A549 (cell line): Measurements from ENCODE around the gene TRIM24.

Experiments used
- CBX8 ChIP-seq: fragments of 200-600 bp; sonication (generic); IDR thresholded peaks from 2 replicates; pipeline ENCODE4 v1.6.1; 2016
- CTCF ChIP-seq: fragments of >200 bp; sonication (Bioruptor Twin); formaldehyde crosslinking; IDR thresholded peaks from 3 replicates; pipeline ENCODE4 v1.5.1; 2016
- FOSL2 ChIP-seq, 2 experiments: fragments of 450-650 bp in 1 of 2; fragments of >200 bp in 1 of 2; sonication (Bioruptor Twin) in 1 of 2; formaldehyde crosslinking; IDR thresholded peaks; 2 replicates each; pipeline versions ENCODE4 v1.5.0 to v1.6.1; 2016 to 2020; ENCODE audit warnings: mild to moderate bottlenecking in 1 of 2, moderate library complexity in 1 of 2
- MAFK ChIP-seq: fragments of 450-650 bp; IDR thresholded peaks from 2 replicates; pipeline ENCODE4 v1.6.1; 2014; ENCODE audit not compliant: partially characterized antibody
- POLR2A ChIP-seq: IDR thresholded peaks from 2 replicates; pipeline ENCODE4 v1.6.1; 2012; ENCODE audit warnings: mild to moderate bottlenecking, low read length
- RAD21 ChIP-seq, 2 experiments: fragments of >200 bp in 1 of 2; sonication (Bioruptor Twin) in 1 of 2; formaldehyde crosslinking in 1 of 2; IDR thresholded peaks in 1 of 2; conservative IDR thresholded peaks in 1 of 2; 2 replicates in 1 of 2; 3 replicates in 1 of 2; pipeline ENCODE4 v1.6.1; 2012 to 2018; ENCODE audit warnings: inconsistent platforms in 1 of 2
- REST ChIP-seq: fragments of 200-600 bp; sonication (generic); IDR thresholded peaks from 2 replicates; pipeline ENCODE4 v1.6.1; 2016; ENCODE audit warnings: antibody characterized with exemption, mild to moderate bottlenecking, moderate library complexity
- SMC3 ChIP-seq: fragments of >200 bp; sonication (Bioruptor Twin); formaldehyde crosslinking; IDR thresholded peaks from 3 replicates; pipeline ENCODE4 v1.6.1; 2018; ENCODE audit warnings: inconsistent platforms
- SREBF2 ChIP-seq: fragments of 450-650 bp; IDR thresholded peaks from 2 replicates; pipeline ENCODE4 v1.6.1; 2014; ENCODE audit warnings: mild to moderate bottlenecking, moderate library complexity
- ZC3H11A ChIP-seq: fragments of 450-650 bp; IDR thresholded peaks from 2 replicates; pipeline ENCODE4 v1.6.1; 2014; ENCODE audit warnings: antibody characterized with exemption, mild to moderate bottlenecking

GRCh38 chr7:138429577-138430250, 30.3 kb upstream of the TRIM24 start:
- TF ChIP-seq SMC3 (no peak), CTCF (no peak), REST (no peak), CBX8 (no peak), ZC3H11A (no peak), RAD21 (conservative IDR thresholded peaks at IDR 0.05 in 1 of 2, IDR thresholded peaks at IDR 0.05 in 1 of 2) (no peak), POLR2A (no peak), MAFK (no peak), SREBF2 (no peak), FOSL2 (IDR thresholded peaks at IDR 0.05) (no peak), FOSL2 (CRISPR knock-in tag; IDR thresholded peaks at IDR 0.05) (no peak)
